ENCODE data around the gene BRD9.
"Not testable (repeated sequence)": the region's sequence is repeated elsewhere in the genome, so short reads cannot be mapped to it uniquely, and the experiment has no call there.

The BRD9 gene

DNA sequence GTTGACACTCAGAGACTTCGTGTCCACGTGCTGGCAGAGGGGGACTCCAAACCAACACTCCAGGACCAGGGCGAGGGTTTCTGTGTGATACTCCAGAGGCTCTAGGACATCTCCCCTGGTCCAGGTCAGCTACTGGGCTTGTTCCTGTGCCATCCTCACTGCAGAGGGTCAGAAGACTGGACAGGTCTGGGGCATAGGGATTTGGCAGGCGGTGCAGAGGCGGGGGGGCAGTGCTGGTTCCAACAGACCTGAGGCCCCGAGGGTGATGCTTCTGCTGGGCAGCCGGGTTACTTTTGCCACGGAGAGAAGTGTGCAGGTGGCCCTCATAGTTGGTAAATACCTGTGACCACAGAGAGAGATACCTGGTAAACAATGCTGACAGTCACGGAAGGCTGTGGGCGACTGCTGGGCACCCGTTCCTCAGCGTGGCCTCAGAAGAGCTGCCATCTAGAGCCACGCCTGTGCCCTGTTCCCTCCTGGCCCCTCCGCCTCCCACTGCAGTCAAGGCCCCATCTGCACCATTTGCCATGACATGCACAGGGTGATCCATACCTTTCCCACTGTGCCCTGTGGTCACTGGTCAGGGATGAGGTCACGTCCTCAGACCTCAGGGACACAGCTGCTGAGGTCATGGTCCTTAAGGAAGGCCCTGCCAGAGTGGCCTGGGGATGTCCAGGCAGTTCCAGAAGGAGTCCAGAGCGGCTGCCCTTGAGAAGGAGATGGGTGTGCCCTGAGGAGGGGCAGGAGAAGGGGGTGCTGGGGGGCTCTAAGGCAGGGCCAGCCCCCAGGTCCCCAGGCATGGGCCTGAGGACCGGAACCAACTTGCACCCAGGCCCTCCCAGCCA is 30.1 kb upstream of the BRD9 start:
- DNase-seq, result no peak

DNA sequence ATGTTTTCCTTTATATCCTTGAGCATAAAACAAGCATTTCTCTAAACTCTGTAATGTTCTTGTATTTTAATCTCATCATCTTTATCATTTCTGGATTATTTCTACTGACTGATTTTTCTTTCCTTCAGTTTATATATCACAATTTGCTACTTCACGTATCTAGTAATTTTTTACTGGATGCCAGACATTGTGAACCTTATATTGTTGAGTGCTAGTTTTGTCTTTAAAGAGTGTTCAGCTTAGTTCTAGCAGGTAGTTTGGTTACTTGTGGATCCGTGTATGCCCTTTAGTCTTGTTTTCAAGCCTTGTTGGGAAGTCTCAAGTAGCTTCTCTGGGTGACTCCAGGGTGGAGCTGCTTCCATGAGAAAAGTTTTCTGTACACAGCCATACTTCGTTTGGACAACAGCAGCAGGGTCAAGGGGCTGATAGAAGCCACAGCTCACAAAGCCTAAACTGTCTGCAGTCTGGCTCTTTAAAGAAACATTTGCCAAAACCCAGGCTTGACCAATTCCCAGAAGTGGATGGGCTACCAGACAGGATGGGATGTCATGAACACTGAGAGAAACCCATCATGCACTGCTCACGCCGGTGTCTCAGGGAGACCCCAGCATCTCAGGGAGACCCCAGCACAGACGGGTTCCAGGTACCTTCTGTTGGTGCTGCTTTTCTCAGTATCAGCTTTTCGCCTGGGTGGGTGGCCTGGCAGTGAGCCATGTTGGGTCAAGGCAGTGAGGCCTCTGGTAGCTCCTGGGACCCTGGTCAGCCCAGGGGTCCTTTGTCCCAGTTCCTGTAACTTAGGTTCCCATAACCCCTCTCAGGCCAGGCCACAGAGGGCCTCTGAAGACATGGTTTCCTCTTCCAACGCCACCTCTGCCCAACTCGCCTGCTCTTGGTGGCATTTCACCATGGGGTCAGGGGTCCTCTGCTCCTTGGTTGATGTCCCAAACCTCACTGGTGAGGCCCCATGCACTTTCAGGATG is 29.1 kb upstream of the BRD9 start:
- no peak for DNase-seq

DNA sequence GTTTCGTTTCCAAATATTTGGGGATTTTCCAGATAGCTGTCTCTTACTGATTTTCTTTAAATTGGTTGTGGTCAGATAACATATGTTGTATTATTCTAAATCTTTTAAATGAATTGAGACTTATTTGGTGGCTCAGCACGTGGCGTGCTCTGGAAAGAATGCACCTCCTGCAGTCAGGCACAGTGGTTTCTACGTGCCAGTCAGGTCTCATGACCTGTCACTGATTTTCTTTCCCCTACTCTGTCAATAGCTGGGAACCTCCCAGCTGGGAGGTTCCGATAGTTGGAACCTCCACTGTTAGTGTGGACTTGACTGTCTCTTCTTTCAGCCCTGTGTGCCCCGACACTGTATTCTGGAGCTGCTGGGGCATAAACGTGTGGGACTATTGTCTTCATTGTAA is 27.7 kb upstream of the BRD9 start:
- no peak for DNase-seq

DNA sequence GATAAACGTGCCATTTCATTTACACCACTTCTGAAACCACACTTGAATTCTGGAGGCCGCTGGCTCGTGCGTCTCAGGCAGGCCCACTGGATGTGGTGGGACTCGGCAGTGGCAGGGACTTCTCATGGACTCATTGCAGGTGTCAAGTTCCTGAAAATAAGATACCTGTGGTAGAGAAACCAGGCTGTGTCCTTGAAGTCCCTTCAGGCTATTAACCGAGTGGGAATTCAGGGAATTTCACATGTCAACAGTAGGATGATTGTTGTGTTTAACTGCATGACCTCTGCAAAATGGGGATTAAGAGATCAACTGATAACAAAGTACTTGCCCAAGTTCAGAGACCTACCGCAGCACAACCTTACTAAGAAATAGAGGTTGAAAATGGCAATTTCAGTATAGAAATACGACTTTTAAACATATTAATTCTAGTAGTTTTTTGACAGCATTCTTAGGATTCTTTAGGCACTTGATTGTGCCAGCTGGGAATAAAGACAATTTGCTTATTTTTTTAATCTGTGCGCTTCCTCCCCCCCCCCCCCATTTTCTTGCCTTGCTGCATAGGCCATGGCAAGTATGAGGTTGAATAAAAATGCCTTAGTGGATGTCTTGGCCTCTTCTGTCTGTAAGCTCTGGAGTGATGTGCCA is 26.9 kb upstream of the BRD9 start:
- no peak for DNase-seq

DNA sequence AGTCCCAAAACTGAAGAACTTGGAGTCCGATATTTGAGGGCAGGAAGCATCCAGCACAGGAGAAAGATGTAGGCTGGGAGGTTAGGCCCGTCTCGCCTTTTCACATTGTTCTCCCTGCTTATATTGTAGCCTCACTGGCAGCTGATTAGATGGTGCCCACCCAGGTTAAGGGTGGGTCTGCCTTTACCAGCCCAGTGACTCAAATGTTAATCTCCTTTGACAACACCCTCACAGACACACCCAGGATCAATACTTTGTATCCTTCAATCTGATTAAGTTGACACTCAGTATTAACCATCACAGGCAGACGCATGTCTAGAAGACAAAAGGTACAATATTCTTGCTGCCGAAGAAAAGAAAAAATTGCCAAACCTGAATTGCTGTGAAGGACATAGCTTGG is 26.1 kb upstream of the BRD9 start:
- not testable (repeated sequence) for DNase-seq

DNA sequence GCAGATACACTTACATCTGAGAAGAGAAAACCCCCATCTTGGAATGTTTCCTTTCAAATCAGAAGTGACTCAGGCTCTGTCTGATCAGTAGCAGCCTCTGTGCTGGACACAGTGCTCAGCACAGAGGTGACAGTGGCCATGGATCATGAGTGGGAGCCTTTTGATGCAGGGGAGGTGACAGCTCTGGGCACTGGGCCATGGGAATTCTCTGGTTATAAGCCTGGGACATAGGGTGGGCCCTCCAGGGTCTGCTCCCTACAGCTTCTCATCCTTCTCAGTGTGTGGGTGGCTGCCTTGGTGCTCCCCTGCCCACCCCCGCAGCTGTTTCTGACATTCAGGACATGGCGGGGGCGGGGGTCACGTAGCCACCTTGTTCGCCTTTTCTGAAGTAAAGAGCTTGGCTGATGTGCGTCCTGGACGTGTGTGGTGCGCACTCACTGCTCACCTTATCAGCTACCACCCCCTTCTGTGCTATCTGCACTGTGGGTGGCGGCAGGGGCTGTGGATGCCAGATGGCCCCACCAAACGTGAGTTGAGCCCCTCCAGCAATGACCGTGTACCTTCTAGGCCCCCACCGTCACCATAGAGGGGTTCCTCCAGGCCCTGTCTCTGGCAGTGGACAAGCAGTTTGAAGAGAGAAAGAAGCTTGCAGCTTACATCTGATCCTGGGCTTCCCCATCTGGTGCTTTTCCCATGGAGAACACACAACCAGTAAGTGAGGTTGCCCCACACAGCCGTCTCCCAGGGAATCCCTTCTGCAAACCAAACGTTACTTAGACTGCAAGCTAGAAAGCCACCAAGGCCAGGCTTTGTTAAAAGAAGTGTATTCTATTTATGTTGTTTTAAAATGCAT is 24.1 kb upstream of the BRD9 start:
- no peak for DNase-seq

DNA sequence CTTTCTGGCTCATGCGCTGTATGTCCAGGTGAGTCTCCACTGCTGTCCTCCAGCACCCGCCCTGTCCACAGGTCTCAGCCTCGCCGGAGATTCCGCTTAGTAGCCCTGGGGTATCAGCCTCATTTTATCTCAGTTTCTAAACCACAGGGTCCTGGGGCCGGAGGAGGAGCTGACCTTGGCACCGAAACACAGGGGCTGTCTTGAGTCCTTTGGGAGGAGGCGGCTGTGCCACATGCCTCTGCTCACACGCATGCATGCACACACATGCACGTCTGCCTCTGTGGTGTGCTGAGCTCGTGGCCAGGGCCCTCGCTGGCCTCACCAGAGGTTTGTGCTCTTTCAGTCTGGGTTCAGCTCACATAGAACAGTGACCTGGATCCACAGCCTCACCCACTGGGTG is 23.3 kb upstream of the BRD9 start:
- DNase-seq, result no peak

DNA sequence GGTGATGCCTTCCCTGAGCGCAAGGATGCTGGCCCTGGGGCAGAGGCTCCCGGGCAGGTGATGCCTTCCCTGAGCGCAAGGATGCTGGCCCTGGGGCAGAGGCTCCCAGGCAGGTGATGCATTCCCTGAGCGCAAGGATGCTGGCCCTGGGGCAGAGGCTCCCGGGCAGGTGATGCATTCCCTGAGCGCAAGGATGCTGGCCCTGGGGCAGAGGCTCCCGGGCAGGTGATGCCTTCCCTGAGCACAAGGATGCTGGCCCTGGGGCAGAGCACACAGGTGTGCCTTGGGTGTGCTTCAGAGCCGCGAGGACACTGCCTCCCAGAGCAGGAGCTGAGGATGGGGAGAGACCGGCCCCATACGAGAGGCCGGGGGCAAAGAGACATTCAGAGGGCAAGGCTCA is 22.7 kb upstream of the BRD9 start:
- DNase-seq, result not testable (repeated sequence)

DNA sequence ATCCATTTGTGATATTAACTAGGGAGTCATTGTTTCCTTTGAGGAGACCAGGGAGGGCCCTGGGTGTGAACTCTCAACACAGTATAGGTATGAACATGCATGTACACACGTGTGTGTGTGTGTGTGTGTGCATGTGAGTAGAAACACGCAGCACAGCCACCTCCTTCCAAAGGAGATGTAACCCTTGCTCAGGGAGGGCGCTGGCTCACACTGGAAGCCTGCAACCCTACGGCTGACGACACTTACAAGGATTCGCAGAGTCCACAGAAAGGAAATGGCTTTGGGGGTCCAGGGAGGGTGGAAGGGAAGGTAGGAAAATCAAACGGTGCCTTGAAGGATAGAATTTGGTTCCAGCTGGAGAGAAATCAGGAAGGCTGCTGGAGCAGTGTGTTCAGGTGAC is 22.0 kb upstream of the BRD9 start:
- DNase-seq, result no peak

DNA sequence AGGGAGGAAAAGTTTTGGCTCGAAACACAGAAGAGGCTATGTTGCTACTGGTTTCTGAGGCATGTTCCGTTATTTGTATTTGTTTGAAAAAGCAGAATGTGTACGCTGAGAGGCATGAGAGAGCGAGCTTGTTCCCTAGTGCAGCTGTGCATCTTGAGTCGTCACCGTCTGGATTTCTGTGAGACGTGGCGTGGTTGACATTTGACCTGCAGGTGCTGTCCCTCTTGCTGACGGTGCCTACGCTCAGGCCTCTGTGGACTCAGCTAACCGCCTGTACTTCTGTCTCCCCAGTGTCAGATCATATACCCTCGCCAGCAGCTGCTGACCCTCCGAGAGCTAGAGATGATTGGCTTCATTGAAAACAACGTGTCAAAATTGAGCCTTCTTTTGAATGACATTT is 21.6 kb upstream of the BRD9 start:
- DNase-seq, result no peak

DNA sequence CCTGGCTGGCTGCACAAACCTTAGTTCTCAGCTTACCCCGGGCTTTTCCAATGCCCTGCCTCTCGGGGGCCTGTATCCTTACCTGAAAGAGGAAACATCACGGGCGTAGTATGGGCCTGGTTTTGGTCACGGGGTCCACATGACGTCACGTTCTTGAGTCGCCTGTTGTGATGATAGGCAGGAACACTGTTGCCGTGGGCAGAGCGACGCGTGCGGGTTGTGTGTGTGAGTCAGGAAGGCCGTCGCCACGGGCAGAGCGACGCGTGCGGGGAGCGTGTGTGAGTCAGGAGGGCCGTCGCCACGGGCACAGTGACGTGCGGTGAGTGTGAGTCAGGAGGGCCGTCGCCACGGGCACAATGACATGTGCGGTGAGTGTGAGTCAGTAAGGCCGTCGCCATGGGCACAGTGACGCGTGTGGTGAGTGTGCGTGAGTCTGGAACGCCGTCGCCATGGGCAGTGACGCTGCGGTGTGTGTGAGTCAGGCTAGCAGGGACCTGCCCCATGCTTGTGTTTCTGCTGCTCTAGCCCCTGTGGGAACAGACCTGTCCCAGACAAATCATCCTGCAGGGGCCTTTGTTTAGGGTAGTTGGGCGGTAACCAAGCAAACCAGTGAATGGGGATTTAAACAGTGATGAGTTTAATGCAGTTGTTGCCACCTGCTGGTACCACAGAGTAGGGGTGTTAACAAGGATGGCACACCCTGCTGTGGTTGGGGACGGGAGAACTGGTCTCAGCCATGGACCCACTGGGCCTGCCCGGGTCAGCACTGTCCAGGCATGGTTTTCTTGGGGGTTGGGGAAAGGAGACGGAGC is 19.9 kb upstream of the BRD9 start:
- peak; percentile 74 for DNase-seq

DNA sequence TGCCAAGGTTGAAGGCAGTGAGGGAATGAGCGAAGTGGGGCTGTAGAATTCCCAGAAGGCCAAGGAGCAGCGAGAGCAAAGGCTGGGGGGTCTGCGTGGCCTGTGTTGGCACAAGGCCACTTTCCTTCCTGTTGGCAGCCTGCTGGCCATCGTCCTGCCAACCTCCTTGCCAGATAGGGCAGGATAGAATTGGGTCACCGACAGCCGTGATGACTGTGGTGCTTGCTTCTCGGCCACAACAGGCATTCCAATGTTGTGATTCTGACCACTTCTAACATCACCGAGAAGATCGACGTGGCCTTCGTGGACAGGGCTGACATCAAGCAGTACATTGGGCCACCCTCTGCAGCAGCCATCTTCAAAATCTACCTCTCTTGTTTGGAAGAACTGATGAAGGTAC is 19.0 kb upstream of the BRD9 start:
- no peak for DNase-seq

DNA sequence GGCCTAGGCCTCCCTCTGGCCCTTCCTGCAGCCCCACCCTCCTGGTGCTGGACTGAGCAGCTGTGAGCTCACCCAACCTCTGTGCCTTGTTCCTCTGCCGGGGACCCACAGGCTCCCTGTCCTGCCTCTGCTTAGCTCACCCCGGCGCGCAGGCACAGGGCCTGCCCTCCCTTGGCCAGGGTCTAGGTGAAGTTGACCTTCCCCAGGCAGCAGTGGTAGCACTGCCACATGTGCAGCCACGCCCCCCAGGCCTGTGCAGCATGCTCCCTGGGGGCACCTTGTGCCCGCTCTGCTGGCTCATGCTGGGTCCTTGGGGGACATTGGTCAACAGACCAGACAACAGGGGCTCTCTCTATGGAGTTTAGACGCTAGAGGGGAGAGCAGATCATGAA is 18.2 kb upstream of the BRD9 start:
- no peak for DNase-seq

DNA sequence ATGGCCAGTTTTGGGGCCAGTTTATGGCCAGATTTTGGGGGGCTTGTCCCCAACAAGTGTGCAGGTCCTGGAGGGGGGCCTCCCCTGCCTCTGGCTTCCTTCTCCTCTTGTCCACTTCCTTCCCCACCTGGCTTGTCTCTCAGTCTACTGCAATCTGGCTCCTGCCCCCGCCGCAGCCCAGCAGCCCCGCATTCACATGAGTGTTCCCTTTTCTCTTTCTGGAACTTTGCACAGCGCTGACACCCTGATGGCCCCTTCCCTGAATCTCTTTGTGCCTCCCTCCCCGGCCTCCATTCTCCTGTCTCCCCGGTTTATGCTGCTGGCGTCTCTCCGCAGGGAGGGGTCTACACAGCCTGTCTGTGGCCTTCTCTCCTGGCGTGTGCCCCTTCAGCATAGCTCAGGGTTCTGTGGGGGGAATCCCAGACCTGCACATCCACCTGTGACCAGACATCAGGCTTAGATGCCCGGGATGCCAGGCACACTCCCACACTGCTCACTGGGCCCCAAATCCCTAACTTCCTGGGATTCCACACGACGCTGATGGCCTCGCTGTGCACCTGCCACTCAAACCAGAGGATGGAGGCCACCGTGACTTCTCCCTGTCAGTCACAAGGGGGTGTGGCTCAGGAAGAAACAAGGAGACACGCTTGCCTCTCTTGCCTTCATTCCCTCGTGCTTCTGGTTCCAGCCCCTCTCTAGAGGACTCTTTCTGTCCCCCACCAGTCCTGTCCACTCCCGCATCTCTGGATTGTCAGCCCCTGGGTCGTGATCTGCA is 17.6 kb upstream of the BRD9 start:
- no peak for DNase-seq

DNA sequence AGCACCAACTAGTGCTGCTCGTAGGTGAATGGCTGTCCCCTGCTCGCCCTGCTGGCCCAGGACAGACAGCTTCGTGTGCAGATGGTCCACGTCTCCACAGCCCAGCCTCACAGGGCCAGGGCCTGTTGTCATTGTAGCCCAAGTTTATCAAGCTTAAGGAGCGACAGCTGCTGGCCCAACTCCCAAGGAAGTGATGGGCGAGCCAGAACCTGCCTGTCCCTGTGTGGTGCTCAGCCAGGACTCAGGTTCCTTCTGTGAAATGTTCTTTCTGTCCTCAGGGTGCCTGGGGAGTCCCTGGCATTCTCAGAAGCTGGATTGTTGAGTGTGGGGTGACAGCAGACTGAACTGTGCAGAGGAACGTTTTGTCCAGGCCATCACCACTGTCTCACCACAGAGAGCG is 16.5 kb upstream of the BRD9 start:
- DNase-seq, result no peak

DNA sequence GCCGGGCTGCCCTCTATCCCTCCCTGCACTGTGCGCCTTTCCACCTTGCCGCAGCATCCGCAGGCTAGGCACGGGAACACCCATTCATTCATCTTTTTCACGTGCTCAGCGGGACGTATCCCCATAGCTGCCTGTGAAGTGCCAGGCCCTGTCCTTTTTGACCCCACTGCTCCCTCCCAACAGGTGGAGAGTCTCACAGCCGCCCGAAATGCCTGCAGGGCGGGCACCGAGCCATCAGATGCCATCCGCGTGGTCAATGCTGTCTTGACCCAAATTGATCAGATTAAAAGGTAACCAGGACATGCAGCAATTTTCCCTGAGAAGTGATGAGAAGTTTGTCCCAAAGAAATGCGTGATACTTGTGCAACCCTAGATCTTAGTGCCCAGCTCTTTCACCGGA is 15.6 kb upstream of the BRD9 start:
- DNase-seq, result no peak

DNA sequence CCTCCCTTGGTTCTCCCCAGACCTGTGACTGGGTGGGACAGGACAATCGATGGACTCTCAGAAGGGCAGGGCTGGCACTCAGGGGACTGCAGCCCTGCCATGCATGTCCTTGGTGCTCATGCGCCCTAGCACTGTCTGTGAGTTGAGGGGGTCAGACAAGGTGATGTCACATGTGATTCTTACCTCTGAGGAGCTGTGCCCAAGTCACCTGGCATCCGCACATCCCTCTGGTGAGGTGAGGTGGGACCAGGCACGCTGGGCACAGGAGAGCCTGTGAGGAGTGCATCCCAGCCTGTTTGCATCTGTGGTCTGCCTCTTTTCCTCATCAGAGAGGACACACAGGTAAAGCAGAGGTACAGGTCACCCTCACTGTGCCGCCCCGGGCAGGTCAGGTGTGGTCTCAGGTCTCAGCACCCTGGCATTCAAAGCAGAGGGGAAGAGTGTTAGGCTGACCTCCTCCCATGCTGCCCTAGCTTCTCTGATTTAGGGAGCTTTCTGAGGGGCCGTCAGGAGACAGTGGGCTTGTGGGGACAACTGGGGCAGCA is 14.8 kb upstream of the BRD9 start:
- DNase-seq, result no peak

DNA sequence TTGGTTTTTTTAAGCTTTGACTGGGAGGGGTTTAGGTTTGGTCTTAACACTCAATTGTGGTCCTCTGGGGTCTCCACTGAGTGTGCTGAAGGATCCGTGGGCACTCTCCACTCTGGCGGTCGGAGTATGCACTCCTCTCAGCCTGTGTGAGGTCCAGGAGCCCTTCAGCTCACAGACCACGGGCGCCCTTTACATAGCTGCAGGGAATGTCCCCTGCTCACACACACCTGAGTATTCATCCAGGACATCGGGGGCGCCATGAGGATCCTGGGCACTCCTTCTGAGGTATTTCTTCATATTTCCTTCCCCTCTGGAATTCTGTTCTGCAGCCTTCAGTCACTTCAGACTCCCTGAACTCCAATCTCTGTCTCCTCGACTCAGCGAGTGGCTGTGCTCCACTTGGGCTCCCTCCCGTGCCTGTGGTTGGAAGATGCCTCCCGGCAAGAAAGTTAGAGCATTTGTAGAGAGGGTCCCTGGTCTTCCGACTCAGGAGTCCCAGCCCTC is 12.6 kb upstream of the BRD9 start:
- no peak for DNase-seq

DNA sequence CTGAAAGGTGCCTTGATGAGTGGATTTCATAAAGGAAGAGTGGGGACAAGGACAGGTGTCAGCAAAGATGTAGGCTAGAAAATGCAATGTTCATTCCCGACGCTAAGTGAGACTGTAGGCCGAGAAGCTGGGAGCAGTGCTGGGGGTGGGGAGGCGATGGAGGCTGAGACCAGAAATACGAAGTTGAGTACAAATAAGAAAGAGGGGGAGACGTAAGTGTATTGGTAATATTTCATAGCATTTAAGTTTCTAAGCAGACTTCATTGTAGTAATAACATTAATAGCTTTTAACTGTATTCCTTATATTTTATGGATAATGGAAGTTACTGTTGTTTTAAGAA is 11.1 kb upstream of the BRD9 start:
- DNase-seq, result no peak

DNA sequence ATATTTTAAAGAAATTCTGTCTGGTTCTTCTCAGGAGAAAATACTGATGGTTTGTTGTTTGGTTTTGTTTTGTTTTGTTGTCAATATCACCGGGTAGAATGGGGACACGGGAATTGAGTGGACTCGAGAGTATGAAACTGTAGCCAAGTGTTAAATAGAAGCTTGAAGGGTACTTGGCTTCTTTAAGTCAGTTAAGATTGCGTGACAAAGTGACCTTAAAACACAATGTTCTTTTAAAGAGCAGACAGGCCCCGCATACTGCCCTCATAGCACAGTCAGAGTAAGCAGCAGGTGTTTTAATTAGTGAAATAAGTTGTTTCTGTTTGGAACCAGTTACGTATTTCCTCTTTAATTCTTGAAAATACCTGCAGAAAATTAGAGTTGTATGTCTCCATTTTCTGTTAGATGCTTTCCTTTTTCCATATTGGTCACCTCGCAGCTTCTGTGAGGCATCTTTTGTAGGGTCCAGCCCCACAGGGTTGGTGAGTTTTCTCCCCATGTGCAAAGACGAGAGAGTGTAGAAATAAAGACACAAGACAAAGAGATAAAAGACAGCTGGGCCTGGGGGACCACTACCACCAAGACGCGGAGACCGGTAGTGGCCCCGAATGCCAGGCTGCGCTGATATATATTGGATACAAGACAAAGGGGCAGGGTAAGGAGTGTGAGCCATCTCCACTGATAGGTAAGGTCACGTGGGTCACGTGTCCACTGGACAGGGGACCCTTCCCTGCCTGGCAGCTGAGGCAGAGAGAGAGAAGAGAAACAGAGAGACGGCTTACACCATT is 9.7 kb upstream of the BRD9 start:
- DNase-seq, result no peak
